Spleen (tissue), 11 donors: Measurements from ENCODE around the gene CDX2. TPM values are rescaled to one million over a fixed set of nuclear protein-coding genes. Genes with fewer than 3 reads are reported as not detected.
A peak's percentile ranks its signal among the peaks of the same experiment; 100 is the strongest.

ENCODE experiments used
- DNase-seq: peaks from one replicate; pipeline ENCODE4 v3.0.0-alpha.2; 2020
- H3K27ac ChIP-seq, 8 donors: fragments of 200-600 bp; sonication (generic) in 7 of 8; 1 replicate in 4 of 8; 2 replicates in 4 of 8; pipeline versions ENCODE4 v1.5.0 to v1.8.0; 2016 to 2021; ENCODE audit warnings: inconsistent platforms in 4 of 8, mild to moderate bottlenecking in 4 of 8, moderate library complexity in 1 of 8
- H3K27me3 ChIP-seq, 7 donors: fragments of 200-600 bp; sonication (generic) in 6 of 7; replicated peaks in 1 of 7; 1 replicate in 4 of 7; 2 replicates in 3 of 7; pipeline versions ENCODE4 v1.5.0 to v1.8.0; 2016 to 2021; ENCODE audit warnings: inconsistent platforms in 3 of 7, mild to moderate bottlenecking in 1 of 7
- H3K36me3 ChIP-seq, 6 donors: fragments of 200-600 bp; sonication (generic) in 5 of 6; 1 replicate in 4 of 6; 2 replicates in 2 of 6; pipeline versions ENCODE4 v1.5.0 to v1.8.0; 2016 to 2021; ENCODE audit warnings: inconsistent platforms in 2 of 6
- H3K4me1 ChIP-seq, 6 donors: fragments of 200-600 bp; sonication (generic) in 5 of 6; 1 replicate in 3 of 6; 2 replicates in 3 of 6; pipeline versions ENCODE4 v1.5.0 to v1.8.0; 2016 to 2021; ENCODE audit warnings: inconsistent platforms in 3 of 6
- H3K4me3 ChIP-seq, 8 donors: fragments of 200-600 bp; sonication (generic) in 7 of 8; 1 replicate in 4 of 8; 2 replicates in 4 of 8; pipeline versions ENCODE4 v1.5.0 to v1.8.0; 2016 to 2021; ENCODE audit warnings: inconsistent platforms in 4 of 8, mild to moderate bottlenecking in 4 of 8, moderate library complexity in 2 of 8
- H3K9me3 ChIP-seq, 8 donors: fragments of 200-600 bp; sonication (generic) in 7 of 8; 1 replicate in 4 of 8; 2 replicates in 4 of 8; pipeline versions ENCODE4 v1.5.0 to v1.8.0; 2016 to 2021; ENCODE audit warnings: inconsistent platforms in 4 of 8
- CTCF ChIP-seq, 11 experiments: fragments of 200-600 bp in 7 of 11; fragments of 450-650 bp in 4 of 11; sonication (generic) in 4 of 11; IDR thresholded peaks in 8 of 11; conservative IDR thresholded peaks in 3 of 11; 1 replicate in 7 of 11; 2 replicates in 4 of 11; pipeline versions ENCODE4 v1.4.0 to v1.8.0; 2016 to 2021; ENCODE audit warnings: antibody characterized with exemption in 11 of 11, inconsistent platforms in 4 of 11, mild to moderate bottlenecking in 1 of 11
- POLR2A ChIP-seq, 3 donors: fragments of 450-650 bp; IDR thresholded peaks; one replicate each; pipeline ENCODE4 v1.5.1; 2017; ENCODE audit warnings: antibody characterized with exemption in 3 of 3, mild to moderate bottlenecking in 1 of 3
- POLR2AphosphoS5 ChIP-seq, 3 donors: sonication (generic); formaldehyde crosslinking; IDR thresholded peaks; one replicate each; pipeline ENCODE4 v1.5.1; 2017; ENCODE audit warnings: antibody characterized with exemption in 3 of 3
- WGBS, 5 donors: extraction: QIAGEN DNeasy Blood & Tissue Kit in 3 of 5; methylation state at CpG; one replicate each; pipeline versions ENCODE4 v1.1.5 to v1.1.7; 2013 to 2018; 5-methylcytosine and 5-hydroxymethylcytosine counted together
- intact Hi-C: fragments of 100-400 bp; cut with DNase I; formaldehyde crosslinking; loops from one replicate; pipeline ENCODE4 v1.15.0; 2023; ENCODE audit warnings: low total_unique reads
- polyA plus RNA-seq, 3 donors: library from polyadenylated mRNA; stranded (reverse); fragments of 200-250 nt; gene quantifications; one replicate each; pipeline ENCODE4 v1.2.1, GENCODE V29; 2013
- total RNA-seq, 7 donors: library from RNA; depleted of rRNA in 3 of 7; stranded (reverse); fragments of >200 nt in 3 of 7; fragmentation: NEBNext Ultra II Directional in 4 of 7; extraction: Animal tissue kit (Norgen Biotek cat#: 25700) in 4 of 7; gene quantifications; one replicate each; pipeline versions ENCODE4 v1.1.0 to v1.2.1, GENCODE V29; 2016 to 2021
- donor health status: healthy with polysubstance abuse.
- donor health status: DM: no; HTN: no; CAD: no; lungs with moderate emphysema.
- donor health status: DM: no; HTN: no; CAD: no.
- donor health status: Bipolar disorder and iron deficiency.
- donor health status: healthy.
- donor health status: DM: no; HTN: no; CAD: no.
- donor health status: DM: yes; HTN: yes; CAD: no.

Gene CDX2
- total and polyA plus RNA-seq, 10 donors = 0.02 to 0.03 TPM; not detected in 8

- peaks cover 0 to 13% (median 10%) of the 10 kb centered on the region in 6 donors for H3K4me1 ChIP-seq
- H3K9me3 ChIP-seq = peaks cover 0 to 6% (median 0%) of the 10 kb centered on the region in 8 donors
- H3K27ac ChIP-seq = no peak overlapping the region
- no peak overlapping the region for H3K4me3 ChIP-seq
- 45 to 71% (median 67%) methylated on average over 1 of the region's 1 CpG for WGBS, 5 donors
- intact Hi-C loops = no loop called here
- no peak for DNase-seq
- TF ChIP-seq POLR2AphosphoS5 (IDR thresholded peaks at IDR 0.05) (no peak), CTCF (IDR thresholded peaks at IDR 0.05 in 8 of 11, conservative IDR thresholded peaks at IDR 0.05 in 3 of 11) (no peak), POLR2A (IDR thresholded peaks at IDR 0.05) (no peak)
- peaks cover 6 to 70% (median 47%) of the 10 kb centered on the region in 7 donors for H3K27me3 ChIP-seq
- no peaks in the 10 kb centered on the region for H3K36me3 ChIP-seq
These were observed 36.0 kb downstream of the CDX2 start for GRCh38 chr13:27933118-27933517.

- Histone ChIP-seq H3K27me3 (peaks cover 11 to 92% (median 78%) of the 10 kb centered on the region in 7 donors), H3K4me1 (peaks cover 4 to 32% (median 25%) of the 10 kb centered on the region in 6 donors), H3K36me3 (no peaks in the 10 kb centered on the region), H3K9me3 (no peaks in the 10 kb centered on the region), H3K4me3 (no peak overlapping the region), H3K27ac (no peak overlapping the region)
- no peak for TF ChIP-seq POLR2A (IDR thresholded peaks at IDR 0.05)
- TF ChIP-seq CTCF (IDR thresholded peaks at IDR 0.05 in 8 of 11, conservative IDR thresholded peaks at IDR 0.05 in 3 of 11) = no peak
- TF ChIP-seq POLR2AphosphoS5 (IDR thresholded peaks at IDR 0.05) = no peak
- DNase-seq = no peak
- intact Hi-C loops = no loop called here
These were observed 39.2 kb downstream of the CDX2 start for GRCh38 chr13:27929868-27930267.

- TF ChIP-seq CTCF (IDR thresholded peaks at IDR 0.05 in 8 of 11, conservative IDR thresholded peaks at IDR 0.05 in 3 of 11) (no peak), POLR2AphosphoS5 (IDR thresholded peaks at IDR 0.05) (no peak), POLR2A (IDR thresholded peaks at IDR 0.05) (no peak)
- no peak for DNase-seq
These were observed 40.0 kb downstream of the CDX2 start for GRCh38 chr13:27928805-27929753.

GRCh38 chr13:27928353-27928804, 40.7 kb downstream of the CDX2 start:
- intact Hi-C loops = no loop called here
- no peak for TF ChIP-seq POLR2AphosphoS5 (IDR thresholded peaks at IDR 0.05)
- no peak for TF ChIP-seq POLR2A (IDR thresholded peaks at IDR 0.05)
- no peak for TF ChIP-seq CTCF (IDR thresholded peaks at IDR 0.05 in 8 of 11, conservative IDR thresholded peaks at IDR 0.05 in 3 of 11)
- peaks cover 18 to 100% (median 93%) of the 10 kb centered on the region in 7 donors for H3K27me3 ChIP-seq
- peaks cover 0 to 5% (median 0%) of the 10 kb centered on the region in 8 donors for H3K9me3 ChIP-seq
- no peaks in the 10 kb centered on the region for H3K36me3 ChIP-seq
- 7 to 11% (median 8%) methylated on average over 9 to 26 of the region's 26 CpGs for WGBS, 5 donors
- DNase-seq = no peak
- peaks cover 4 to 45% (median 31%) of the 10 kb centered on the region in 6 donors for H3K4me1 ChIP-seq
- H3K27ac ChIP-seq = no peak overlapping the region
- peak overlapping the region in 3 of 8 donors; percentile 1 to 31 (median 6) for H3K4me3 ChIP-seq

More at GRCh38 chr13:27928805-27929753, 40.0 kb downstream of the CDX2 start:
- peaks cover 15 to 100% (median 86%) of the 10 kb centered on the region in 7 donors for H3K27me3 ChIP-seq
- H3K9me3 ChIP-seq = peaks cover 0 to 5% (median 0%) of the 10 kb centered on the region in 8 donors
- peaks cover 4 to 40% (median 28%) of the 10 kb centered on the region in 6 donors for H3K4me1 ChIP-seq
- intact Hi-C loops = no loop called here
- peak overlapping the region in 3 of 8 donors; percentile 1 to 31 (median 6) for H3K4me3 ChIP-seq
- no peaks in the 10 kb centered on the region for H3K36me3 ChIP-seq
- 6 to 7% (median 7%) methylated on average over 27 to 48 of the region's 48 CpGs for WGBS, 5 donors
- no peak overlapping the region for H3K27ac ChIP-seq
